NCI-H748 treated with DMSO at 0.1 percent for 48 hours (cell line): ENCODE results near the gene SCARF2.

Experiments
- DNase-seq: peaks from one replicate; lab custom pipeline; 2025; lab: John Stamatoyannopoulos, UW

Gene SCARF2

DNA sequence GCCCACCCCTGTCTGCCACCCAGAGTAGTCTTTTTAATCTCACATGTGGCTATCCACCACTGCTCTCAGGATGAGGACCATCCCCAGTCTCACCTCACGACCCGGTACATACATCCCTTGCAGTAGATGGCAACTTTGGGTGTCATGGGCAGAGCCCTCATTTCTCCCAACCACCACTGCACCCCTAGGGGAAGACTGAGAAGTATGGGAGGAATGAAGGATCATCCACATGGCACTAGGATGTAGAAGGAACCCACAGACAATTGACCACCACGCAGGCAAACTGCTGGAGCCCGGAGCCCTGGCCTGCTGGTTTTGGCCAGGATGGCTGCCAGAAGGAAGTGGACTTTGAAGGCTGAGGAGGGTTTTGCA, 1.9 kb upstream of the SCARF2 start:
- DNase-seq = no peak

DNA sequence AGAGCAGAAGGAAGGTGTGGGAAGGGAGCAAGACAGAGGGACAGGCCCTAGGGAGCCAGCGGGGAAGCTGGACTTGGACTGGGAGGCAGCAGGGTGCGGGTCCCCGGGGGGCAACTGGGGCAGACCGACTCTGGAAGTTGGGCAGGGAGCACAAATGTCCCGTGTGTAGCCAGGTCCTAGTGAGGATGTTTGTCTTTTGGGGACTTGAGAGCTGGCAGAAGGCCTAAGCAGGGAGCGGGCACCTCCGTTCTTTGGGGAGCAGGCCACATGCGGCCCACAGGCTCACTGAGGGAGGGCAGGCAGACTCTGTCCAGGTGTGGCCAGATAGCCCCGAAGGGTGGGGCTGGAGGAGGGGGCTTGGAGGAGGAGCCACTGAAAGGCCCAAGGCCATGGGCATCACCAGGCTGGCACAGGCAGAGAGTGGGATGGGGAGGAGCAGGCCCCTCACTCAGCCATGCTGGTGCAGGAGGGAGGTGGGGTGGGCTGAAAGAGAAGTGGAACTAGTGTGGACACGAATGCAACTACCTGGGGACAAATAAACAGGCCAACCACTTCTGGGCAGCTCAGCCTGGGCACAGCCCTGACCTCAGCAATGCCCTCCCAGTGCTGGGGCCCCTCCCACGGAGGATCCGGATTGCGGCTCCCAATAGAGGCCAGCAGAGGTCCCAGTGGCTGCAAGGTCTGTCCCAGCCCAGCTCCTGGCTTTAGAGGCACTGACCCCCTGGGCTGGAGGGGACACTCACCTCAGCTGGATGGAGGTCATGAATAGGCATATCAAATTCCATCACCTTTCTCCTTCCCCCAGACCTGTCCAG, 1.3 kb upstream of the SCARF2 start:
- DNase-seq = no peak

DNA sequence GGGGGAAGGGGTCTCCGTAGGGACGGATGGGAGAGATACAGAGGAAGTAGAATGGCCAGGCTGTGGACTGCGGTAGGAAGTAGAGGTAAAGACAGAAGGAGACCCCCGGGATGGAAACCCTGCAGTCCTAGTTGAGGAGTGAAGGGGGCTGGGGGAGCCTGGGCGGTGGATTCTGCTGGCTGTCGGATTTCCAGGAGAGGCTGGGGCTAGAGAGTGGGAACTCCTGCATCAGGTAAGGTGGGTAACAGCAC, 727 bp upstream of the SCARF2 start:
- no peak for DNase-seq

DNA sequence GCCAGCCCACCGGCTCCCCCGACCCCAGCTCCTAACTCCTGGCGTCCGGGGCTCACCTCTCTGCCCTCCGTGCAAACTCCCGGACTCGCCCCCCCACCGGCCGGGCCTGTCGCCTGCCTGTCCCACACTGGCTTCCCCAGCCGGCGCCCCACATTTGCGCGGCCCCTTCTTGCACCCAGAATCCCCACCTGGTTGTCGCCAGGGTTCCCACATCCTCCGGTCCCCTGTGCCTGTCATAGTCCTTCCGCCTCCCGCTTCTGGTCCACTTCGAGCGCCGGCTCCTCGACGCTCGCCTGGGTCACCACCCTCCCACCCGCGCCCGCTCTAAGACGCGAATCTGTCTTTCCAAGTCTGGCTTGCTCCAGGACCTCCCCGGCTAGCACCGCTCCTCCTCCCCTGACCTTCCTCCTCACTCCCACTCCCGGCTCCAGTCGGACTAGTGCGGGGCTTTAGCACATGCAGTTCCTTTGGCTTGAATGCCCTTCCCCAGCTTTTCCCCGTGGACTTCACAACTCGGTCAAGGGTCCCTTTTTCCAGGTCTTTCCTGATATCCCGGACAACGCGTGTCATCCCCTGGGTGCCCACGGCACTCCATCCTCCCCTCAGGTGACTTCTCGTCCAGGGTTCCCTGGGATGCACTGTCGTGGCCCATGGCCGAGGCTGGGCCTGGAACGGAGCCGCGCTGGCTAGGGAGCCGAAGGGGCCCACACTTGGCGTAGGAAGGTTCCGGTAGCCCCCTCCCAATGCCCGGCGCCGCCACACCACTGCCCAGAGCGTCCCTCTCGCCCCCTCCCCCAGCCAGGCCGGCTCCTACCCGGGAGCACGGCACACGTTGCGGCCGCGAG, 635 bp downstream of the SCARF2 start:
- no peak for DNase-seq

DNA sequence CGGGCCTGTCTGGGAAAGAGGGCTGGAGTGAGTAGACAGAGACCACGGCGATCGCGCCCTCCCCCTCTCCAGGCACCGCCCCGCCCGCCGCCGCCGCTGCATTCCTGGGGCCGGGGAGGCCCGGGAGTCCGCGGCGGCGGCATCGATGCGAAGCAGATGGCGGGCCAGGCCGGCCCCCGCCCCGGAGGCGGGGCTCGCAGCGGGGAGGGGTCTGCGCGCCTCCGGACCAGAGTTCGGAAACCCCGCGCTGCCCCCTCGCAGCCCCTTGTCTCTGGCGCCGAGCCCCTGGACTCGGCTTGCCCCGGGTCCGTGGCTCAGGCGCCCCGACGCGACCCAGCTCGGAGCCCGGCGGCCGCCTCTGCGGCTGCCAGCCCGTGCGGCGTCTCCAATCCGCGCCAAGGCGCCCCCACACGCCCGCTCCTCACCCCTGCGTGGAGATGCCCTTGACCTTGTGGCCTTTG, 1.3 kb downstream of the SCARF2 start:
- no peak for DNase-seq

DNA sequence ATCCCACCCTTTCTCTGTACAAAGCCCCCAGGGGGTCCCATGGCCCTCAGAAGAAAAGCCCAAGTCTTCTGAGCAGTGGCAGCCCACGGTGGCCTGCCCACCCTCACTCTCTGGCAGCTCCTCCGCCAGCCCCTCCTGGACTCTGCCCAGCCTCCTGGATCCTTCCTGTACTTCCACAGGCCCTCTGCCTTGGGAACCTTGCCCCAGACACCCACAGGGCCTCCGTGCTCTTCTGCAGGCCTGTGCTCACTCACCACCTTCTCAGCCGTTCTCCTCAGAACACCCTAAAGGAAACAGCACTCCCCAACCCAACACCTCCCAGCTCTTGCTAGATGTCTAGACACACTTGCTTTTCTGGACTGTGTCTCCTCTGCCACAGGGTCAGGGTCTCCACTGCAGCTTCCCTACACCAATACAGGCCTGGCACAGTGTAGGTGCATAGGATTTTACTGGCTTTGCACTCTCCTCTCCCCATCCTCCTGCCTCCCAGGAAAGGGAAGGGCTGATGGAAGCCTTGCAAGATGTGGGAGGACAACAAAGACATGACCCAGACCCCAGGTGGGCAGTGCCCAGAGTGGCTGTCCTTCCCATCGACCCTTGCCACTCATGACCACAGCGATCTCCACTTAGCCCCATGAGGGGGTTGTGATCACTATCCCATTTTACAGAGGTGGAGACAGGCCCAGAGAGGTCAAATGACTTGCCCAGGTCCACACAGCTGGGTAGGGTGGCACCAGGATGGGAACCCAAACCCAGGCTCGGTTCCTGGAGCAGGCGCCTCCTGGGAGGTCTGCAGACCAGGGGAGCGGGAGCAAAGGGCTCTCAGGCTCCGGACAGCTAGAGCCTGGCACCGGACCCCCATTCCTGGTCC, 2.0 kb downstream of the SCARF2 start:
- no peak for DNase-seq

DNA sequence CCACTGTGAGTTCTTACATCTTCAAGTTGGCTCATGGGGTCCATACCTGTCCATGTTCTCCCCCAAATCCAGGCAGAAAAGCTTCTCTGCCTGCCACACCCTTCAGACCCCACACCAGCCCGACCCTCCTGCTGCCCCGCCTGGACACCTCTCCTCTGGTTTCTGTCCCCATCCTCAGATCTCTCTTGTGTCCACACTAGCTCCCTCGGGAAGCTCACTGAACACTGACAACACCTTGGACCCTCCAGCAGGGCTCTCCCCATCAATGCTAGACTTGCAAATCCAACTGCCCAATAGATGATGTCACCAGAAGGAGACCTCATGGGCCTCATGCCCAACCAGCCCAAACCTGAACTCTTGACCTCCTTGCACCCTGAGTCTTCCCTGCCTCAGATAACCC, 2.9 kb downstream of the SCARF2 start:
- no peak for DNase-seq

DNA sequence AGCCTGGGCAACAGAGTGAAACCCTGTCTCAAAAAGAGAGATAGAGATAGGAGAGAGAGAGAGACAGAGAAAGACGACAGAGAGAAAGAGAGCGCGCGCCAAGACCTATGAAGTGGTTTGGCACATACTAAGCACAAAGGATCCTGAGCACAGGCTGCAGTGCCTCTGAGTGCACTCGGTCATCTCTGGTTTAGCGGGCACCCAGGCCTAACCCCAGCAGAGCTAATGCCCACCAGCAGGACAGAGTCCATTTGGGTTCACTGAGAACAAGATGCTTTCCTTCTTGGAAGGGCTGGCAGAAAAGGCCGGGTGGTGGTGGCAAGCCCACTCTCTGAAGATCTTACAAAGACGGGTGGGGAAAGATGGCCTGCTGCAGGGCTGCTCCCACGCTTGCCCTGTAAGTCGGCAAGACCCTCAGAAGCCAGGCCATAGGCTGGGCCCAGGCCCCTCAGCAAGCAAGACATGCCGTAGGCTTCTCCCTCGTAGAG, 3.3 kb downstream of the SCARF2 start:
- DNase-seq = no peak

DNA sequence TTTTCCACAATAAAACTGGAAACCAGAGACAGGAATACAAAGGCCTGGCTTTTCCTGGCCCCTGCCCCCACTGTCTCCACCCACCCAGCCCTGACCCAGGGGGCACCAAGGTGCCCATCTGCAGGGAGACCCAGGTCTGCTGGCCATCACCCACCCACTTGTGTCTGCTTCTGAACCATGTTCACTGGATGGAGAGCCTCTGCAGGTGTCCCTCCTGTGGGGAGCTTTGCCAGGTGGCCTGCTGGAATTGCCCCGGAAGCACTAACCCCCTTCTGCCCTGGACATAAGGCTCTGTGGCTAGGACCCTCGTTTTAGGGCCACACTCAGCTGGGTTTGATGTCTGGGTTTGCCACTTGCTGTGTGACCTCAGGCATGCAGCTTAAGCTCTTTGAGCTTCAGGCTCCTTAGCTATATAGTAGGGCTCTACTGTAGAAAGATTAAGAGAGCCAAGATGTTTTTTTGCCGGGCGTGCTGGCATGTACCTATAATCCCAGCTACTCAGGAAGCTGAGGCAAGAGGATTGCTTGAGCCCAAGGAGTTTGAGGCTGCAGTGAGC, 3.9 kb downstream of the SCARF2 start:
- DNase-seq = no peak

DNA sequence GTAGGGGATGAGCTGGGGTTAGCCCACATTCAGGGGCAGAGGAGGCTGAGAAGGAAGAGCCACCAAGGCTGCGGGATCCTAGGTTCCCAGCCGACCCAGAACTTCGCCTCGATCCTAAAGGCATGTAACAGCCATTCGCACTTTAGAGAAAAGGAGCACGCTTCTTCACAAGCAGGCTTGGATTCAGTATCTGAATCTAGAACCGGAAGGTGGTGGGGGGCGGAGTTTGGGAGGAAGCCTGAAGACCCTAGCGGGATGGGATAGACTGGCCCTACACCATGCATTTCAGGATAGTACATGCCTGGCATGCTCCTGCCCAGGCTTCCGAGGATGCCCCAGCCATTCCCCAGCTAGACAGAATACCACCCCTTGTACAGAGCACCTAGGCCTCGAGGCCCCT, 4.4 kb downstream of the SCARF2 start:
- no peak for DNase-seq

DNA sequence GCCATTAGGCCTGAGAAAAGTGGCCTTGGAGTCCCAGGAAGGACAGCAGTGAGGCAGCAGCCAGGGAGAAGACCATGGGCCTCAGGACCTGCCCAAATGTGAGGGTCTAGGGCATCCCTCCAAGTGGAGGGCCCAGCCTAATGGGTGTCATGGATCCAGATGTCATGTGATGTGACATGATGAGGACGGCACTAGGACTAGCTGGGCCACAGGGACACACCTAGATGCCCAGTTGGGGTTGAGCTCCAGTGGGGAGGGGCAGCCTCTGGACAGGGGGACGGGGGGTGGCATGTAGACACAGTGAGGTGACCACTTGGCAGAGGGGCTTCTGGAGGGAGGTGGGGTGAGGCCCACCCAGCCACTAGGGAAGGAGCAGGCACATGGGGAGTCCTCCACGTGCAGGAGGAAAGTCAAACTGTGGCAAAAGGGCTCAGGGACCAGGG, 5.4 kb downstream of the SCARF2 start:
- DNase-seq = no peak

DNA sequence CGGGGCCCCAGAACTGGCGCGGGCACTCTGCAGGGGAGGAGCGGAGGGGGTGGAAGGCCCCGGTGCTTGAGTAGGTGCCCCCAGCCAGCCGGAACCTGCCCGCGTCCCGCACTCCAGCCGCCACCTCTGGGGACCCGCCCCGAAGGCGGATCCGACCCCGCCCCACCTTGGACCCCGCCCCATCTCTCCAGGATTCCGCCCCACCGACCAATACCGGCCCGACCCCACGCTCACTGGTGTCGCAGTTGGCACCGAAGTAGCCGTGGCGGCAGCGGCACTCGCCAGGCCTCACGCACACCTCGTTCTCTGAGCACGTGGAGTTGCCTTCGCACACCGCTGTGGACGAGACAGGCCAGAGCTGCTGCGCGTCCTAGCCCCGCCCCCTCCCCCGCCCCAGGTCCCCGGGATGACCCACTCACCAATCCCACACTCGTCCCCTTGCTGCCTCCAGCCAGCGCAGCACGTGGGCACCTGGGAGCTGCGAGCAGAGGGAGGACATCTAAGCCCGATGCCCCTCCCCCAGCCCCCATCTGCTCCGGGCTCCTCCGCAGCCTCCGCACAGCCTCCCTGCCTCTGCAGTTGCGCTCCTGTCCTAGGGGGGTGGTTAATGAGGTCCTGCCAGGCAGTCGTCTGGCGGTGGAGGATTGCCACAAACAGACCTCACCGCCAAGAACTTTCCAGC, 6.0 kb downstream of the SCARF2 start:
- DNase-seq = no peak

DNA sequence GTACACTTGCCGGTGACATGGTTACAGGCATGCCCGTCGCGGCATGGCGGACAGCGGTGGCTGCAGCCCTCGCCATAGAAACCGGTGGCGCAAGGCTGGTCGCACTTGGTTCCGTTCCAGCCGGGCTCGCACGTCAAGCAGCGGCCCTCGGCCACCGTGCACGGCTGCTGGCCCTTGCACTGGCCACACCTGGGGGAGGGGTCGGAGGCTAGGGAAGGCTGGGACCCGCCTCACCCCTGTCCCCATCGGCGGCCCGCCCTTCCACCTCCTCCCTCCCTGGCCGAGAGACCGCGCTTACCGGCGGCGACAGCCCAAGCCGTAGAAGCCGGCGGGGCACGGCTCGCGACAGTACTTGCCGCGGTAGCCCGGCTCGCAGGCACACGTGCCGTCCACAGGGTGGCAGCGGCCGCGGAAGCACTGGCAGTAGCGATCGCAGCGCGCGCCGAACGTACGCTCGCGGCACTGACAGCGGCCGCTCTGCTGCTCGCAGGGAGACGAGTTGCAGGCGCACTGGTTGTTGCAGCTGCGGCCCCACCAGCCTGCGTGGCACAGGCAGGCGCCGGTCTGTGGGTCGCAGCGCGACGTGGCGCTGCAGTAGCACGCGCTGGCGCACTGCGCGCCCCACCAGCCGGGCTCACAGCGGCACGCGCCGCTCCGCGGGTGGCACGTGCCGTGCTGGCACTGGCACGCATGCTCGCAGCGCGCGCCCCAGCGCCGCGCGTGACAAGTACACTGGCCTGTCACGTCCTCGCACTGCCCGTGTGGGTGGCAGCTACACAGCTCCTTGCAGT, 6.7 kb downstream of the SCARF2 start:
- no peak for DNase-seq

DNA sequence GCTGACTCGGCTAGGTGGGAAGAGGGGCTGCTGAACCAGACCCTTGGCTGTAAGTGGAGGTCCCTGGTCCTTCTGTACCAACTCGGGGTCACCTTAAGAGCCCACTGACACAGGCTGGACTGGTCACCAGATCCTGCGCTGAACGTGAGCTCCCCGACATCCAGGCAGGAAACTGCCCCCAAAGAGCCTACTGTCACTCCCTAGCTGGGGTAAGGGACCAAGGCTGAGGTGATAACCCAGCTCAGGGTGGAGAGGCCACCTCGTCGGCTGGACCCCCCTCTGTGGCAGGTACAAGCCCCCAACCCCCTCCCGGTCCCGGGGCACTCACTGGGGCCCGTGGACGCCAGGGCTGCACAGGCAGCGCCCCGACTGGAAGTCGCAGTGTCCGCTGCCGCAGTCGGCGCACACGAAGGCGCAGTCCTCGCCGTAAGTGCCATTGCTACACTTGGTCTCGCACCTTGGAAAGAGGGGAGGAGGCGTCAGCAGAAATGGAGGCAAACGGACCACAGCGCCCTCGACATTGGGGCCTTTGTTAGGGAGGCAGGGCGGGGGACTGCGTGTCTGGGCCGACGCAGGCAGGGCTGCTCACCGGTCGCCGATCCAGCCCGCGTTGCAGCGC, 7.4 kb downstream of the SCARF2 start:
- DNase-seq = no peak

DNA sequence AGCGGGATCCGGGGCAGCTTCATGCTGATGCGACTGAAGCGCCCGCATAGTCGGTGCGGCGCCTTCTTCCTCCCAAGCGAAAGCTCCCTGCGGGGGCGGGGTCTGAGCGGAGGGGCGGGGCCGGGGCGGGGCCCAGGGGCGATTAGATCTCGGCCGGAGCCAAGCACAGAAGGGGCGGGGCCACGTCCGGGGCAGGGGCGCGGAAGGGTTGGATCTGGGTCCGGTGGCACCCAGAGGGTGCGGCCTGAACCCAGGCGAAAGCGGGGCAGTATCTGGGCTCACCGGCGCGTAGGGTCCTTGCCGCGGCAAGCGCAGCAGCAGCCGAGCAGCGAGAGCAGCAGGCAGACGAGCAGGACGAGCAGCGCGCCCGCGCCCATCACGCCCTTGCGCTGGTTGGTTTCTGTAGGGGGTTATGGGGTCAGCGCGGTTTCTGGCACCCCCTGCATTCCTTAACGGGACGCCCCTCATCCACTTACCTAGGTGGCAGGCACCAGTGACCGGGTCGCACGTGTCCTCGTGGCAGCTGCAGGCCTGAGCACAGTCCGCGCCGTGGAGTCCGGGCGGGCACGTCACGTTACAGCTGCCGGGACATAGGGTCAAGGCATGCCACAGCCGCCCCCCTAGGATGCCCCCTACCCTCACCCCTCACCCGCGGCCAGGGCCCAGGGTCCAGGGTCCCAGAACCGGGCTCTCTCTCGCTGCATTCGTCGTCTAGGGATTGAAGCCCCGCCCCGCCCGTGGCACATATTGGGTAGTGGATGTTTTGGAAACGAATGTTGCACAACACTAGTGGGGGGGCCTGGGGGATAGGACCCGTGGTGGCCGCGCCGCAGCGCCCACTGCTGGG, 8.1 kb downstream of the SCARF2 start:
- DNase-seq = no peak

DNA sequence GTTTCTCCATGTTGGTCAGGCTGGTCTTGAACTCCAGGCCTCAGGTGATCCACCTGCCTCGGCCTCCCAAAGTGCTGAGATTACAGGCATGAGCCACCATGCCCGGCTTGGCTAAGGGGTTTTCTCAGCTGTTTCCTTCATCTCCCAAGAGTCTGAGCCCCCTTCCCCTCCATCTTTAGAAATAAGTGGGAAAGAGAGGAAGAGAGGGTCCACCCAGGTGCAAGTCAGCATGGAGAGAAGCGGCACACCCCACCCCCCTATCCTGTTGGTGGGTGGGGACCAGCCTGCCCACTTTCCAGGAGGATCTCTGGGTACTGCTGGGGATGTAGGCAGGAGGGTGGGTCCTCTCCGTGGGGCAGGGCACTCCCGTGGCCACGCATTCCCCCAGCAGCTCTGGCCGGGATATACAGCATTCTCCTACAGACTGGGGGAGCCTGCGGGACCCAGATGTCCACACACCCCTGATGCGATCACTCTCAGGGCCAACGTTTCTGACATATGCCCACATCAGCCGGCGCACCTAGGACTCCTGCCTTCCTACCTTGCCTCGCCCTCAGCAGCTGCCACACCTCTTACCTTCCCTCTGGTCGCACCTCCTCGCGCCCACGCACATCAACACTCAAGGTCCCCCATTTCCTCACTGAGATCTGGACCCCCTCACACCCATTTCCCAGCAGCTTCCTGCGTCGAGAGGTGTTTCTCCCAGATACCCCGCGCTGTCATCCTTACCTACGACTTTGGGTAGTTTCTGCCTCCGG, 8.9 kb downstream of the SCARF2 start:
- no peak for DNase-seq

DNA sequence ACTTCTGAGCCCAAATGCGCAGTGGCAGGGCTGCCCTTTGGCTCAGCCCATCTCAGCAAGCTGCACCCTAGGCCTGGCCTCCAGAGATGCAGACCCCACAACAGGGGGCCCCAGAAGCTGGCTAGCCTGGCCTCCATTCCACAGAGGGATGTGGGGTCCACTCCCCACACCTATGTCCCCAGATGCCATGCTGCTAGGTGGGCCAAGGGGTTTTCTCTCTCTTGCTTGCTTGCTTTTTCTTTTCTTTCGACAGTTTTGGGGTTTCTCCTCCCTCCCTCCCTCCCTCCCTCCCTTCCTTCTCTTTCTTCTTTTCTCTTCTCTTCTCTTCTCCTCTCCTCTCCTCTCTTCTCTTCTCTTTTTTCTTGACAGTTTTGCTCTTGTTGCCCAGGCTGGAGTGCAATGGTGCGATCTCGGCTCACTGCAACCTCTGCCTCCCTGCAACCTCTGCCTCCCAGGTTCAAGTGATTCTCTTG, 9.6 kb downstream of the SCARF2 start:
- no peak for DNase-seq
